HCT116 (cell line): ENCODE data around the gene RMND1. TPM values are rescaled to one million over a fixed set of nuclear protein-coding genes. Genes with fewer than 3 reads are reported as not detected.
A peak's percentile ranks its signal among the peaks of the same experiment; 100 is the strongest.

ENCODE experiments used
- ATAC-seq: fragments of 200-7000 bp; cut with Tn5 transposase; 2 replicates; pipeline ENCODE4 v1.9.1; 2020; ENCODE audit warnings: mild to moderate bottlenecking, moderate library complexity
- BruUV-seq: library from RNA; stranded (reverse); fragments of 400-500 nt; replicated peaks from 2 replicates; lab custom pipeline; 2021; lab: Mats Ljungman, UMichigan
- CTCF ChIA-PET: fragments of 300-600 bp; sonication (Branson Sonifier 250); formaldehyde crosslinking; loops from one replicate; lab custom pipeline; 2021; ENCODE audit warnings: antibody characterized with exemption; lab: Charles Lee
- POLR2A ChIA-PET: fragments of 300-600, 350-600 bp; sonication (Branson Sonifier 250); formaldehyde crosslinking; loops from one replicate; lab custom pipeline; 2021; ENCODE audit warnings: antibody characterized with exemption; lab: Charles Lee
- RAD21 ChIA-PET, 2 experiments: fragments of 300-600 bp; sonication (Branson Sonifier 250); formaldehyde crosslinking; loops; one replicate each; lab custom pipeline; 2023; ENCODE audit warnings: low total read pairs in 2 of 2; ENCODE audit not compliant: uncharacterized antibody in 2 of 2, unreplicated experiment in 2 of 2, low non-redundant PET in 1 of 2; lab: Charles Lee
- DNase-seq: peaks from one replicate; pipeline ENCODE4 v3.0.0-alpha.2; 2010; ENCODE audit warnings: low read depth, low spot score
- H2AFZ ChIP-seq: fragments of 200-600 bp; shearing (Covaris generic), sonication (generic); 2 replicates; pipeline ENCODE4 v1.6.1; 2017; ENCODE audit warnings: low read depth, mixed run types, mixed read lengths, antibody characterized with exemption, low read length; ENCODE audit not compliant: poor library complexity, severe bottlenecking
- H3K27ac ChIP-seq: 2 replicates; pipeline ENCODE4 v1.5.1; 2012; ENCODE audit warnings: low read depth, low read length
- H3K27me3 ChIP-seq: fragments of 200-600 bp; sonication (generic); 2 replicates; pipeline ENCODE4 v1.6.1; 2016; ENCODE audit warnings: mixed run types, low read length, mixed read lengths; ENCODE audit not compliant: insufficient read depth
- H3K36me3 ChIP-seq, 2 experiments: fragments of 200-500 bp in 1 of 2; fragments of 200-600 bp in 1 of 2; sonication (Bioruptor generic) in 1 of 2; sonication (generic) in 1 of 2; 2 replicates each; pipeline versions ENCODE4 v1.5.1 to v1.6.1; 2014 to 2016; ENCODE audit warnings: low read length in 2 of 2, inconsistent platforms in 1 of 2, mixed read lengths in 1 of 2, mixed run types in 1 of 2; ENCODE audit not compliant: insufficient read depth in 2 of 2, control insufficient read depth in 1 of 2
- H3K4me1 ChIP-seq, 2 experiments: fragments of 200-600 bp in 1 of 2; sonication (generic) in 1 of 2; 2 replicates each; pipeline versions ENCODE4 v1.5.1 to v1.6.1; 2012 to 2017; ENCODE audit warnings: low read length in 2 of 2, inconsistent platforms in 1 of 2, mild to moderate bottlenecking in 1 of 2, mixed read lengths in 1 of 2, mixed run types in 1 of 2, moderate library complexity in 1 of 2; ENCODE audit not compliant: insufficient read depth in 2 of 2, control insufficient read depth in 1 of 2
- H3K4me2 ChIP-seq: fragments of 200-600 bp; sonication (generic); 2 replicates; pipeline ENCODE4 v1.6.1; 2017; ENCODE audit warnings: mixed run types, low read length, mixed read lengths
- H3K4me3 ChIP-seq, 2 experiments: fragments of 200-600 bp in 1 of 2; sonication (generic) in 1 of 2; replicated peaks in 1 of 2; 2 replicates each; pipeline ENCODE4 v1.5.1; 2011 to 2016; ENCODE audit warnings: low read length in 2 of 2, control low read depth in 1 of 2, low read depth in 1 of 2, mild to moderate bottlenecking in 1 of 2, mixed read lengths in 1 of 2, mixed run types in 1 of 2
- H3K79me2 ChIP-seq: fragments of 200-600 bp; sonication (generic); 2 replicates; pipeline ENCODE4 v1.6.1; 2017; ENCODE audit warnings: mild to moderate bottlenecking, mixed run types, low read length, moderate library complexity, mixed read lengths; ENCODE audit not compliant: insufficient read depth
- H3K9ac ChIP-seq: fragments of 200-600 bp; sonication (generic); 2 replicates; pipeline ENCODE4 v1.6.1; 2016; ENCODE audit warnings: low read length, mixed read lengths
- H3K9me2 ChIP-seq: fragments of 200-600 bp; sonication (generic), shearing (Covaris generic); 2 replicates; pipeline ENCODE4 v1.6.1; 2017; ENCODE audit warnings: mixed run types, mild to moderate bottlenecking, moderate library complexity; ENCODE audit not compliant: insufficient read depth
- H3K9me3 ChIP-seq, 2 experiments: fragments of 200-500 bp in 1 of 2; fragments of 200-600 bp in 1 of 2; sonication (Bioruptor generic) in 1 of 2; sonication (generic) in 1 of 2; 2 replicates each; pipeline ENCODE4 v1.6.1; 2014 to 2017; ENCODE audit warnings: low read length in 2 of 2, mixed read lengths in 2 of 2, inconsistent platforms in 1 of 2, low read depth in 1 of 2, mild to moderate bottlenecking in 1 of 2, mixed run types in 1 of 2, moderate library complexity in 1 of 2; ENCODE audit not compliant: control insufficient read depth in 1 of 2, insufficient read depth in 1 of 2
- H4K20me1 ChIP-seq: fragments of 200-600 bp; sonication (generic), shearing (Covaris generic); 2 replicates; pipeline ENCODE4 v1.6.1; 2017; ENCODE audit warnings: mixed run types, mild to moderate bottlenecking, moderate library complexity; ENCODE audit not compliant: insufficient read depth
- CBX3 ChIP-seq: IDR thresholded peaks from 2 replicates; pipeline ENCODE4 v1.6.1; 2012; ENCODE audit warnings: low read depth
- RAD21 ChIP-seq: IDR thresholded peaks from 2 replicates; pipeline ENCODE4 v1.6.1; 2012; ENCODE audit warnings: low read depth, mild to moderate bottlenecking
- YY1 ChIP-seq: IDR thresholded peaks from 2 replicates; pipeline ENCODE4 v1.6.1; 2011; ENCODE audit warnings: low read length, low read depth, moderate library complexity, mild to moderate bottlenecking; ENCODE audit not compliant: insufficient replicate concordance; ENCODE audit errors: extremely low read depth
- intact Hi-C: fragments of 100-400 bp; cut with micrococcal nuclease; formaldehyde crosslinking; loops from 2 replicates; pipeline ENCODE4 v1.10.0; 2022
- total RNA-seq: library from RNA; stranded (reverse); gene quantifications from one replicate; pipeline ENCODE4 v1.2.1, GENCODE V29; 2021; ENCODE audit not compliant: unreplicated experiment
- TF ChIP-seq, protein P1 (sequence below), 3 experiments: fragments of 200-600 bp in 1 of 3; sonication (generic) in 1 of 3; IDR thresholded peaks in 2 of 3; conservative IDR thresholded peaks in 1 of 3; 2 replicates each; pipeline ENCODE4 v1.5.1; 2012 to 2017; ENCODE audit warnings: low read depth in 2 of 3, low read length in 2 of 3, antibody characterized with exemption in 1 of 3, borderline replicate concordance in 1 of 3, control low read depth in 1 of 3, mild to moderate bottlenecking in 1 of 3, mixed read lengths in 1 of 3, mixed run types in 1 of 3, moderate library complexity in 1 of 3; ENCODE audit not compliant: insufficient read depth in 1 of 3
- TF ChIP-seq, protein P2 (sequence below): IDR thresholded peaks from 2 replicates; pipeline ENCODE4 v1.6.1; 2012; ENCODE audit warnings: low read depth

Gene RMND1
- total RNA-seq, 1 experiment from 2014 or later, result 28.0 TPM

DNA sequence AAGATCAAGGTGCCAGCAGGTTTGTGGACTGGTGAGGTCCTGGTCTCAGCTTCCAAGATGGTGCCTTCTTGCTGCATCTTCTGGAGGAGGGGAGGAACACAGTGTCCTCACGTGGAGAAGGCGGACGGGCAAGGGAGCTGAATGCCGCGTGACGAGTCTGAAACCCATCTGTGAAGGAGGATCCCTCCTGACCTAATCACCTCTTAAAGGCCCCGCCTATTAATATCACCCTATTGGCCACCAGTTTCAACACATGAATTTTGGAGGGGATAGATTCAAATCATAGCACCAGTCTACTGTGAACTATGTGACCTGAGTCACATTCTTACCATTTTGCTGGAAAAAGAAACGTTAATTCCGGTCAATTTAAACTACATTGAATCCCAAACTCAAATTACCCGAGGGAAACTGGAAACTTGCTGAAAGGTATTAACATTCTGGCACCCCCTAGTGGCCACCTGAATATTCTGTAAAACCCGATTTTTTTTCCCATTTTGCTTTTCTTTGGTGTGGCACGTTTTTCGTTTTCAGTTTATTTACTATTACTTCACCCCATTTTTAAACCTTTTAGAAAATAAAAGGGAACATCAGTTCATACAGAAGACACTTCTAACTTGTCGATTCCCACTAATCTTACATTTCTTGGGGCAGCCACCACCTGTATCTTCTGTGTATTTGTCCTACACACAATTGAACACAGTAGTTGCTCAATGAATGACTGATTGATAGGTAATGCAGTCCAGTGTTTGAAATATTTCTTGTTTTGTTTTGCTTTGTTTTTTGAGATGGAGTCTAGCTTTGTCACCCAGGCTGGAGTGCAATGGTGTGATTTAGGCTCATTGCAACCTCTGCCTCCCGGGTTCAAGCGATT, 24.0 kb upstream of the RMND1 start:
- Histone ChIP-seq H3K4me1 (peaks cover 0 to 6% of the 10 kb centered on the region in 2 experiments; a peak in 2 of 4 replicates), H3K4me3 (no peak overlapping the region), H3K27ac (no peak overlapping the region), H3K79me2 (no peaks in the 10 kb centered on the region), H3K9me2 (no peaks in the 10 kb centered on the region)
- DNase-seq (peak; percentile 23), ATAC-seq (peak; percentile 68)
- POLR2A ChIA-PET, result no interaction called here
- intact Hi-C loops, result loop anchor here (2.0 kb wide), 1 partner anchor 583 kb away; no protein-coding TSS in a partner anchor
- TF ChIP-seq CBX3 (0 out of 2 replicates have a peak, but pooled peaks have one; percentile 42), YY1 (no peak), RAD21 (peak; percentile 82)
- TF ChIP-seq, protein P1, sequence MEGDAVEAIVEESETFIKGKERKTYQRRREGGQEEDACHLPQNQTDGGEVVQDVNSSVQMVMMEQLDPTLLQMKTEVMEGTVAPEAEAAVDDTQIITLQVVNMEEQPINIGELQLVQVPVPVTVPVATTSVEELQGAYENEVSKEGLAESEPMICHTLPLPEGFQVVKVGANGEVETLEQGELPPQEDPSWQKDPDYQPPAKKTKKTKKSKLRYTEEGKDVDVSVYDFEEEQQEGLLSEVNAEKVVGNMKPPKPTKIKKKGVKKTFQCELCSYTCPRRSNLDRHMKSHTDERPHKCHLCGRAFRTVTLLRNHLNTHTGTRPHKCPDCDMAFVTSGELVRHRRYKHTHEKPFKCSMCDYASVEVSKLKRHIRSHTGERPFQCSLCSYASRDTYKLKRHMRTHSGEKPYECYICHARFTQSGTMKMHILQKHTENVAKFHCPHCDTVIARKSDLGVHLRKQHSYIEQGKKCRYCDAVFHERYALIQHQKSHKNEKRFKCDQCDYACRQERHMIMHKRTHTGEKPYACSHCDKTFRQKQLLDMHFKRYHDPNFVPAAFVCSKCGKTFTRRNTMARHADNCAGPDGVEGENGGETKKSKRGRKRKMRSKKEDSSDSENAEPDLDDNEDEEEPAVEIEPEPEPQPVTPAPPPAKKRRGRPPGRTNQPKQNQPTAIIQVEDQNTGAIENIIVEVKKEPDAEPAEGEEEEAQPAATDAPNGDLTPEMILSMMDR (IDR thresholded peaks at IDR 0.05 in 2 of 3, conservative IDR thresholded peaks at IDR 0.05 in 1 of 3; ENCODE audit: borderline replicate concordance in 1 of 3, insufficient read depth in 1 of 3, low read depth in 2 of 3, low read length in 2 of 3), result peak; percentile 66 to 82 (median 72)
- TF ChIP-seq, protein P2, sequence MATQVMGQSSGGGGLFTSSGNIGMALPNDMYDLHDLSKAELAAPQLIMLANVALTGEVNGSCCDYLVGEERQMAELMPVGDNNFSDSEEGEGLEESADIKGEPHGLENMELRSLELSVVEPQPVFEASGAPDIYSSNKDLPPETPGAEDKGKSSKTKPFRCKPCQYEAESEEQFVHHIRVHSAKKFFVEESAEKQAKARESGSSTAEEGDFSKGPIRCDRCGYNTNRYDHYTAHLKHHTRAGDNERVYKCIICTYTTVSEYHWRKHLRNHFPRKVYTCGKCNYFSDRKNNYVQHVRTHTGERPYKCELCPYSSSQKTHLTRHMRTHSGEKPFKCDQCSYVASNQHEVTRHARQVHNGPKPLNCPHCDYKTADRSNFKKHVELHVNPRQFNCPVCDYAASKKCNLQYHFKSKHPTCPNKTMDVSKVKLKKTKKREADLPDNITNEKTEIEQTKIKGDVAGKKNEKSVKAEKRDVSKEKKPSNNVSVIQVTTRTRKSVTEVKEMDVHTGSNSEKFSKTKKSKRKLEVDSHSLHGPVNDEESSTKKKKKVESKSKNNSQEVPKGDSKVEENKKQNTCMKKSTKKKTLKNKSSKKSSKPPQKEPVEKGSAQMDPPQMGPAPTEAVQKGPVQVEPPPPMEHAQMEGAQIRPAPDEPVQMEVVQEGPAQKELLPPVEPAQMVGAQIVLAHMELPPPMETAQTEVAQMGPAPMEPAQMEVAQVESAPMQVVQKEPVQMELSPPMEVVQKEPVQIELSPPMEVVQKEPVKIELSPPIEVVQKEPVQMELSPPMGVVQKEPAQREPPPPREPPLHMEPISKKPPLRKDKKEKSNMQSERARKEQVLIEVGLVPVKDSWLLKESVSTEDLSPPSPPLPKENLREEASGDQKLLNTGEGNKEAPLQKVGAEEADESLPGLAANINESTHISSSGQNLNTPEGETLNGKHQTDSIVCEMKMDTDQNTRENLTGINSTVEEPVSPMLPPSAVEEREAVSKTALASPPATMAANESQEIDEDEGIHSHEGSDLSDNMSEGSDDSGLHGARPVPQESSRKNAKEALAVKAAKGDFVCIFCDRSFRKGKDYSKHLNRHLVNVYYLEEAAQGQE, result no peak
- TF ChIP-seq, all 23 proteins: peak for 3
- Histone ChIP-seq H3K9ac (no peak overlapping the region), H3K27me3 (no peaks in the 10 kb centered on the region), H3K36me3 (no peaks in the 10 kb centered on the region), H2AFZ (peak overlapping the region; percentile 36), H4K20me1 (no peaks in the 10 kb centered on the region), H3K9me3 (no peaks in the 10 kb centered on the region), H3K4me2 (peak overlapping the region; percentile 39)
- BruUV-seq, result no TSS peak
- ChIA-PET CTCF (interaction anchor here (0.7 to 1.2 kb wide), 2 partner anchors 10 to 658 kb away, joined by 3 to 4 read pairs; no protein-coding TSS in a partner anchor), RAD21 (no interaction called here)
